Epithelial cell of alveolus of lung (primary cell): ENCODE measurements around the gene NFATC4. TPM values are rescaled to one million over a fixed set of nuclear protein-coding genes. Genes with fewer than 3 reads are reported as not detected.

Experiments
- total RNA-seq: library from RNA; depleted of rRNA; stranded (reverse); fragments of >200 nt; gene quantifications from 2 replicates; pipeline ENCODE4 v1.2.1, GENCODE V29; 2015

The NFATC4 gene
- 36.1 and 111 TPM in 2 replicates for total RNA-seq

GRCh38 chr14:24367514-24368211 lies at the start of gene NFATC4:
NFATC4 (plus strand) TSS chr14:24368184; CDS start chr14:24368341, 157 bp downstream.

GRCh38 chr14:24334431-24335291 lies 33.3 kb upstream of the NFATC4 start, which contains the start of gene ADCY4:
ADCY4 (minus strand) TSS chr14:24335071; CDS start chr14:24334652, 419 bp downstream.

GRCh38 chr14:24339284-24340151 lies 28.5 kb upstream of the NFATC4 start, which contains the start of gene RIPK3:
RIPK3 (minus strand) TSS chr14:24339991; CDS start chr14:24339826, 165 bp downstream.

GRCh38 chr14:24398653-24399446 lies 30.9 kb downstream of the NFATC4 start, which contains the start of gene NYNRIN:
NYNRIN (plus strand) TSS chr14:24399003; CDS start chr14:24399247, 244 bp downstream.

Other genes starting within 250 kb of the NFATC4 start
- 0.80 TPM in 1 of 2 replicates, not detected in the other for gene FITM1, start 237.5 kb upstream of the NFATC4 start, total RNA-seq
- gene PSME1, start 232.0 kb upstream of the NFATC4 start, total RNA-seq: 145 and 188 TPM in 2 replicates
- 25.0 and 26.4 TPM in 2 replicates for gene EMC9, start 226.6 kb upstream of the NFATC4 start, total RNA-seq
- gene PSME2, start 221.6 kb upstream of the NFATC4 start, total RNA-seq: 28.7 and 159 TPM in 2 replicates
- 37.0 and 77.7 TPM in 2 replicates for gene RNF31, start 220.7 kb upstream of the NFATC4 start, total RNA-seq
- gene IRF9, start 206.9 kb upstream of the NFATC4 start, total RNA-seq: 44.6 and 54.7 TPM in 2 replicates
- gene REC8, start 196.1 kb upstream of the NFATC4 start, total RNA-seq: 2.2 and 28.7 TPM in 2 replicates
- gene IPO4, start 179.4 kb upstream of the NFATC4 start, total RNA-seq: 24.0 and 41.4 TPM in 2 replicates
- gene TM9SF1, start 172.7 kb upstream of the NFATC4 start, total RNA-seq: 67.5 and 79.2 TPM in 2 replicates
- 0.13 TPM in 1 of 2 replicates, not detected in the other for gene TSSK4, start 162.5 kb upstream of the NFATC4 start, total RNA-seq
- 37.2 and 42.5 TPM in 2 replicates for gene CHMP4A, start 154.7 kb upstream of the NFATC4 start, total RNA-seq
- 18.0 and 22.0 TPM in 2 replicates for gene MDP1, start 152.1 kb upstream of the NFATC4 start, total RNA-seq
- 189 and 190 TPM in 2 replicates for gene NEDD8, start 135.8 kb upstream of the NFATC4 start, total RNA-seq
- gene GMPR2, start 135.3 kb upstream of the NFATC4 start, total RNA-seq: 60.1 and 72.7 TPM in 2 replicates
- 47.3 and 57.3 TPM in 2 replicates for gene TINF2, start 125.6 kb upstream of the NFATC4 start, total RNA-seq
- gene TGM1, start 105.0 kb upstream of the NFATC4 start, total RNA-seq: 0.52 and 1.8 TPM in 2 replicates
- gene RABGGTA, start 96.6 kb upstream of the NFATC4 start, total RNA-seq: 19.6 and 28.6 TPM in 2 replicates
- gene DHRS1, start 68.4 kb upstream of the NFATC4 start, total RNA-seq: 17.3 and 21.1 TPM in 2 replicates
- gene NOP9, start 68.3 kb upstream of the NFATC4 start, total RNA-seq: 18.2 and 18.6 TPM in 2 replicates
- gene CIDEB, start 60.2 kb upstream of the NFATC4 start, total RNA-seq: 0.16 and 1.9 TPM in 2 replicates
- 1.2 and 2.3 TPM in 2 replicates for gene LTB4R2, start 58.0 kb upstream of the NFATC4 start, total RNA-seq
- gene LTB4R, start 56.7 kb upstream of the NFATC4 start, total RNA-seq: 0.91 and 2.1 TPM in 2 replicates
- gene ADCY4, start 33.1 kb upstream of the NFATC4 start, total RNA-seq: 0.39 and 0.88 TPM in 2 replicates
- 0.65 TPM in 1 of 2 replicates, not detected in the other for gene RIPK3, start 28.2 kb upstream of the NFATC4 start, total RNA-seq
- 9.7 and 33.2 TPM in 2 replicates for gene NYNRIN, start 30.8 kb downstream of the NFATC4 start, total RNA-seq
- 1.6 and 5.3 TPM in 2 replicates for gene CBLN3, start 61.5 kb downstream of the NFATC4 start, total RNA-seq
- 33.4 TPM in 2 replicates for gene KHNYN, start 61.8 kb downstream of the NFATC4 start, total RNA-seq
- gene SDR39U1, start 74.6 kb downstream of the NFATC4 start, total RNA-seq: 17.5 and 25.7 TPM in 2 replicates
- not detected in 2 replicates for gene CMA1, start 140.1 kb downstream of the NFATC4 start, total RNA-seq
- not detected in 2 replicates for gene CTSG, start 208.1 kb downstream of the NFATC4 start, total RNA-seq
- gene GZMH, start 241.5 kb downstream of the NFATC4 start, total RNA-seq: not detected in 2 replicates